ENCODE data around the gene AP2A1. TPM values are rescaled to one million over a fixed set of nuclear protein-coding genes. Genes with fewer than 3 reads are reported as not detected.

AP2A1 gene
- total and polyA plus RNA-seq, 4 donors, result 31.5 to 87.2 (median 54.4) TPM

- H3K4me1 ChIP-seq (ENCODE audit: control insufficient read depth in 5 of 5, insufficient read depth in 5 of 5, low read length in 5 of 5), result peaks cover 0 to 9% (median 0%) of the 10 kb centered on the region in 5 donors
- ATAC-seq (ENCODE audit: insufficient read depth, low FRiP score) (no peak), DNase-seq (peak; percentile 92 to 97 (median 95))
- H3K36me3 ChIP-seq (ENCODE audit: control insufficient read depth in 4 of 4, insufficient read depth in 4 of 4, low read length in 4 of 4), result peaks cover 7 to 67% (median 28%) of the 10 kb centered on the region in 4 donors
- H3K9me3 ChIP-seq (ENCODE audit: control insufficient read depth in 4 of 4, insufficient read depth in 3 of 4, low read length in 3 of 4), result no peaks in the 10 kb centered on the region
- H3K27me3 ChIP-seq (ENCODE audit: control insufficient read depth in 3 of 3, insufficient read depth in 3 of 3, low read length in 2 of 3), result no peaks in the 10 kb centered on the region
- 71% methylated on average over 32 to 38 of the region's 38 CpGs for WGBS, 2 donors
- no peak overlapping the region for H3K4me3 ChIP-seq
- no peak overlapping the region for H3K9ac ChIP-seq (ENCODE audit: insufficient read depth in 1 of 2, low read length in 2 of 2)
- TF ChIP-seq CTCF (IDR thresholded peaks at IDR 0.05; ENCODE audit: control extremely low read depth, extremely low read depth), result no peak
- H3K27ac ChIP-seq (ENCODE audit: low read depth in 1 of 2, low read length in 1 of 2), result no peak overlapping the region
These were observed 35.3 kb downstream of the AP2A1 start for GRCh38 chr19:49801966-49802661.

- WGBS, 2 donors, result 92 to 93% methylated on average over 24 of the region's 24 CpGs
- H3K36me3 ChIP-seq (ENCODE audit: control insufficient read depth in 4 of 4, insufficient read depth in 4 of 4, low read length in 4 of 4), result peaks cover 7 to 65% (median 27%) of the 10 kb centered on the region in 4 donors
- H3K4me1 ChIP-seq (ENCODE audit: control insufficient read depth in 5 of 5, insufficient read depth in 5 of 5, low read length in 5 of 5), result peaks cover 0 to 9% (median 0%) of the 10 kb centered on the region in 5 donors
- H3K27me3 ChIP-seq (ENCODE audit: control insufficient read depth in 3 of 3, insufficient read depth in 3 of 3, low read length in 2 of 3), result no peaks in the 10 kb centered on the region
- no peak for DNase-seq
- TF ChIP-seq CTCF (IDR thresholded peaks at IDR 0.05; ENCODE audit: control extremely low read depth, extremely low read depth), result no peak
- H3K9me3 ChIP-seq (ENCODE audit: control insufficient read depth in 4 of 4, insufficient read depth in 3 of 4, low read length in 3 of 4), result no peaks in the 10 kb centered on the region
- H3K4me3 ChIP-seq, result no peak overlapping the region
- no peak for ATAC-seq (ENCODE audit: insufficient read depth, low FRiP score)
- H3K9ac ChIP-seq (ENCODE audit: insufficient read depth in 1 of 2, low read length in 2 of 2), result no peak overlapping the region
- no peak overlapping the region for H3K27ac ChIP-seq (ENCODE audit: low read depth in 1 of 2, low read length in 1 of 2)
These were observed 36.2 kb downstream of the AP2A1 start for GRCh38 chr19:49802836-49803528.

GRCh38 chr19:49803529-49803856, 36.7 kb downstream of the AP2A1 start:
- ATAC-seq (ENCODE audit: insufficient read depth, low FRiP score) (no peak), DNase-seq (no peak)
- H3K9me3 ChIP-seq (ENCODE audit: control insufficient read depth in 4 of 4, insufficient read depth in 3 of 4, low read length in 3 of 4), result no peaks in the 10 kb centered on the region
- H3K27me3 ChIP-seq (ENCODE audit: control insufficient read depth in 3 of 3, insufficient read depth in 3 of 3, low read length in 2 of 3), result no peaks in the 10 kb centered on the region
- H3K27ac ChIP-seq (ENCODE audit: low read depth in 1 of 2, low read length in 1 of 2), result no peak overlapping the region
- H3K4me1 ChIP-seq (ENCODE audit: control insufficient read depth in 5 of 5, insufficient read depth in 5 of 5, low read length in 5 of 5), result peaks cover 0 to 9% (median 2%) of the 10 kb centered on the region in 5 donors
- TF ChIP-seq CTCF (IDR thresholded peaks at IDR 0.05; ENCODE audit: control extremely low read depth, extremely low read depth), result no peak
- WGBS, 2 donors, result 96% methylated on average over 6 of the region's 6 CpGs
- H3K4me3 ChIP-seq, result no peak overlapping the region
- peaks cover 7 to 59% (median 26%) of the 10 kb centered on the region in 4 donors for H3K36me3 ChIP-seq (ENCODE audit: control insufficient read depth in 4 of 4, insufficient read depth in 4 of 4, low read length in 4 of 4)
- no peak overlapping the region for H3K9ac ChIP-seq (ENCODE audit: insufficient read depth in 1 of 2, low read length in 2 of 2)
